Spleen (tissue), 7 donors: ENCODE results near the gene SMC5.

Experiments
- CTCF ChIP-seq, 11 experiments: fragments of 200-600 bp in 7 of 11; fragments of 450-650 bp in 4 of 11; sonication (generic) in 4 of 11; IDR thresholded peaks in 8 of 11; conservative IDR thresholded peaks in 3 of 11; 1 replicate in 7 of 11; 2 replicates in 4 of 11; pipeline versions ENCODE4 v1.4.0 to v1.8.0; 2016 to 2021; ENCODE audit warnings: antibody characterized with exemption in 11 of 11, inconsistent platforms in 4 of 11, mild to moderate bottlenecking in 1 of 11
- POLR2A ChIP-seq, 3 donors: fragments of 450-650 bp; IDR thresholded peaks; one replicate each; pipeline ENCODE4 v1.5.1; 2017; ENCODE audit warnings: antibody characterized with exemption in 3 of 3, mild to moderate bottlenecking in 1 of 3
- donor health status: DM: no; HTN: no; CAD: no; lungs with moderate emphysema.
- donor health status: DM: no; HTN: no; CAD: no.
- donor health status: DM: no; HTN: no; CAD: no.

GRCh38 chr9:70387663-70388062 is 128.9 kb downstream of the SMC5 start:
- no peak for TF ChIP-seq CTCF (IDR thresholded peaks at IDR 0.05 in 8 of 11, conservative IDR thresholded peaks at IDR 0.05 in 3 of 11)
- no peak for TF ChIP-seq POLR2A (IDR thresholded peaks at IDR 0.05)
